Activated CD8-positive, alpha-beta T cell treated with anti-CD3 and anti-CD28 coated beads for 36 hours (primary cell): ENCODE results near the gene MDM1. TPM values are rescaled to one million over a fixed set of nuclear protein-coding genes. Genes with fewer than 3 reads are reported as not detected.

Experiments used
- ATAC-seq: fragments of 200-7000 bp; cut with Tn5 transposase; one replicate; pipeline ENCODE4 v1.10.0; 2021; ENCODE audit warnings: mild to moderate bottlenecking, moderate library complexity
- CTCF ChIA-PET: fragments of 350-600 bp; sonication (Branson Sonifier 250); formaldehyde crosslinking; loops from one replicate; lab custom pipeline; 2021; ENCODE audit warnings: antibody characterized with exemption; lab: Charles Lee
- POLR2A ChIA-PET: fragments of 350-600 bp; sonication (Branson Sonifier 250); formaldehyde crosslinking; loops from one replicate; lab custom pipeline; 2021; ENCODE audit warnings: antibody characterized with exemption; lab: Charles Lee
- DNase-seq: peaks from one replicate; pipeline ENCODE4 v3.0.0-alpha.2; 2020
- H3K27ac Mint-ChIP-seq: one replicate; pipeline ENCODE4 v1.8.0; 2021; ENCODE audit warnings: mild to moderate bottlenecking, mixed read lengths
- H3K27me3 Mint-ChIP-seq: one replicate; pipeline ENCODE4 v1.8.0; 2021; ENCODE audit warnings: mixed read lengths
- H3K36me3 Mint-ChIP-seq: one replicate; pipeline ENCODE4 v1.8.0; 2021; ENCODE audit warnings: low read depth, mixed read lengths
- H3K4me1 Mint-ChIP-seq: one replicate; pipeline ENCODE4 v1.8.0; 2021; ENCODE audit warnings: low read depth, mixed read lengths
- H3K4me3 Mint-ChIP-seq: one replicate; pipeline ENCODE4 v1.8.0; 2021; ENCODE audit warnings: mild to moderate bottlenecking, moderate library complexity, mixed read lengths
- H3K9me3 Mint-ChIP-seq: one replicate; pipeline ENCODE4 v1.8.0; 2021; ENCODE audit warnings: mixed read lengths
- CTCF ChIP-seq: fragments of 200-600 bp; IDR thresholded peaks from one replicate; pipeline ENCODE4 v1.8.0; 2022; ENCODE audit warnings: antibody characterized with exemption, mild to moderate bottlenecking
- intact Hi-C: fragments of 100-400 bp; cut with micrococcal nuclease; formaldehyde crosslinking; loops from one replicate; pipeline ENCODE4 v1.10.0; 2022
- total RNA-seq, 2 experiments: library from RNA; stranded (reverse); gene quantifications; one replicate each; pipeline ENCODE4 v1.2.3, GENCODE V29; 2021

MDM1 gene
- total RNA-seq, 2 experiments from 2014 or later, result 15.4 to 17.9 TPM

DNA sequence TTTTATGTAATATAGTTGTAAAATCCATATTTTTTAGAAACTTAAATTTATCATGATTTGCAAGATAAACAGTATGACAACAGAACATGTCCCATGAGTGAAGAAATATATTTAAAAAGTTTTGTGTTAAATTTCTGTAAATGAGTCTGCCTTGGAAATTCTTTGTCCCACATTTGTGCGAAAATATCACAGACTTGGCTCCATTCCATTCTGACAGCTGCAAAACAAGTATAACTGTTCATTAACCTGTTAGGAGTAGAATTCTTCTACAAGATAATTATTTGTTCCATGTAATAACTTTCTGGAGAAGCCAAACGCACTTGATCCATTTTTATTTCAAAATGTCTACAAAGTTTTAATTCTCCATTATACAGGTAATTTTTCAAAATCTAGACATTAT is 37.9 kb downstream of the MDM1 start:
- ChIA-PET POLR2A (interaction anchor here (1.5 kb wide), 1 partner anchor 71 kb away, joined by 4 read pairs; no protein-coding TSS in a partner anchor), CTCF (no interaction called here)
- Mint-ChIP-seq H3K36me3 (peaks cover 16% of the 10 kb centered on the region), H3K4me1 (peaks cover 40% of the 10 kb centered on the region), H3K27ac (no peak overlapping the region), H3K9me3 (peaks cover 2% of the 10 kb centered on the region), H3K27me3 (no peaks in the 10 kb centered on the region), H3K4me3 (no peak overlapping the region)
- ATAC-seq (no peak), DNase-seq (no peak)
- intact Hi-C loops, result no loop called here
- TF ChIP-seq CTCF, result no peak

DNA sequence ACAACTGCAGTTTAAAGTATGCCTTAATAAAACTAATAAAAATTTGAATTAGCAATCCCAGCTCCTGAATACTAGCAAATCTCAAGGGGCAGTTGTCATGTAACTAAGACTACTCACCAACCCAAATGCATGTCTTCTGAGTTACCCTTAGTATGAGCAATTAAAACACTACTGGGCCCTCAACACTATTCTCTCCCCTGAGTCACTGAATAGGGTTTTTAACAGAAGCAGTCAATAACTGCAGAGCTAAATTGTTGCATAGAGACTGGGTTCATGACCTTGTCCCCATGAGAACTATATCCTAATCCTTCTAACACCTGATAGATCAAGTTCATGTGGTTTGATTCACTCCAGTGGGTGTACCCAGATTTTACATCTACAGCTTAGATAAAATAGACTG is 38.8 kb downstream of the MDM1 start:
- peaks cover 10% of the 10 kb centered on the region for H3K36me3 Mint-ChIP-seq
- H3K4me1 Mint-ChIP-seq, result peaks cover 40% of the 10 kb centered on the region
- no peaks in the 10 kb centered on the region for H3K27me3 Mint-ChIP-seq
- H3K27ac Mint-ChIP-seq, result no peak overlapping the region
- H3K4me3 Mint-ChIP-seq, result no peak overlapping the region
- ATAC-seq (no peak), DNase-seq (no peak)
- intact Hi-C loops, result no loop called here
- CTCF ChIA-PET, result interaction anchor here (0.9 to 1.1 kb wide), 3 partner anchors 10 to 253 kb away, joined by 3 to 4 read pairs (median 3); no protein-coding TSS in a partner anchor
- POLR2A ChIA-PET, result interaction anchor here (0.6 to 1.5 kb wide), 4 partner anchors 17 to 158 kb away, joined by 3 to 4 read pairs (median 3); no protein-coding TSS in a partner anchor
- H3K9me3 Mint-ChIP-seq, result peaks cover 2% of the 10 kb centered on the region
- no peak for TF ChIP-seq CTCF

- CTCF ChIA-PET, result interaction anchor here (0.9 to 3.1 kb wide), 6 partner anchors 9 to 252 kb away, joined by 3 to 13 read pairs (median 4); no protein-coding TSS in a partner anchor
- Mint-ChIP-seq H3K27me3 (no peaks in the 10 kb centered on the region), H3K36me3 (peaks cover 11% of the 10 kb centered on the region), H3K9me3 (peaks cover 3% of the 10 kb centered on the region), H3K4me3 (no peak overlapping the region), H3K27ac (no peak overlapping the region), H3K4me1 (peaks cover 39% of the 10 kb centered on the region)
- no peak for DNase-seq
- no peak for ATAC-seq
- intact Hi-C loops, result no loop called here
- POLR2A ChIA-PET, result interaction anchor here (0.6 to 1.6 kb wide), 4 partner anchors 14 to 157 kb away, joined by 3 read pairs; no protein-coding TSS in a partner anchor
- TF ChIP-seq CTCF, result no peak
Measured at GRCh38 chr12:68292151-68292943, 39.8 kb downstream of the MDM1 start.

DNA sequence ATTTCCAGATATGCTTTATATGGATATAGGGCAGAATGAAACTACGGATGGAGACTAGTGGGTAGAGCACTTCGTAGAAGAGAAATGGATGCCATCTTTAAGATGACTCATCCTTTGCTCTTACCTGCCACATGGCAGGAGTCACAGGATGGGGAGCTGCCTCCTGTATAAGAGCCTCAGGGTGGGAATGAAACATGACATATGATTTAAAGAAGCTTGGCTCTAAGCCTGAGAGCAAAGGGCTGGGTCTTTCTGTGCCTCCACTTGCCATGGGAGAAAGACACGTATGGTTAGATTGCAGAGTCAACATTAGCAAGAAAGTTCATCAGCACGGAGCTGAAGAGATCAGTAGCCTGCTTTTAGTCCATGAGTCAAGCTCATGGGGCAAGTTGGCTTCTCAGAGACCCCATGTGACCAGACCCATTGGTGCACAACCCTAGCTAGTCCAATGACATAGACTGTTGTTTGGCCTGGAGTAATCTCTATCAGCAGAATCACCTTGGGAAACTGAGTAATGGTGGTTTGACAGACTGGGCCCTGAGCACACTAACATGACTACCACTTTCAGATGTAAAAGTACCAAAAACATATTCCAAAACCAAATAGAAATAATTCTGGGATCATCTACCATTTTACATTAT is 40.6 kb downstream of the MDM1 start:
- Mint-ChIP-seq H3K27me3 (no peaks in the 10 kb centered on the region), H3K27ac (no peak overlapping the region), H3K4me3 (no peak overlapping the region), H3K9me3 (peaks cover 3% of the 10 kb centered on the region), H3K36me3 (peaks cover 8% of the 10 kb centered on the region), H3K4me1 (peaks cover 42% of the 10 kb centered on the region)
- intact Hi-C loops, result no loop called here
- CTCF ChIA-PET, result interaction anchor here (1.3 to 3.1 kb wide), 4 partner anchors 26 to 133 kb away, joined by 3 to 13 read pairs (median 5); no protein-coding TSS in a partner anchor
- POLR2A ChIA-PET, result interaction anchor here (1.2 to 1.6 kb wide), 2 partner anchors 14 to 28 kb away, joined by 3 read pairs; no protein-coding TSS in a partner anchor
- no peak for ATAC-seq
- no peak for DNase-seq
- TF ChIP-seq CTCF, result no peak
